Endothelial cell of umbilical vein (primary cell): ENCODE data around the gene TWIST2. TPM values are rescaled to one million over a fixed set of nuclear protein-coding genes. Genes with fewer than 3 reads are reported as not detected.

Source experiments
- BruUV-seq: library from RNA; stranded (reverse); fragments of 400-500 nt; replicated peaks from 2 replicates; lab custom pipeline; 2021; lab: Mats Ljungman, UMichigan
- CTCF ChIA-PET: fragments of 300-600, 350-600 bp; sonication (Branson Sonifier 250); formaldehyde crosslinking; loops from one replicate; lab custom pipeline; 2021; ENCODE audit warnings: antibody characterized with exemption, inconsistent platforms; lab: Charles Lee
- POLR2A ChIA-PET: fragments of 300-600, 350-600 bp; sonication (Branson Sonifier 250); formaldehyde crosslinking; loops from one replicate; lab custom pipeline; 2021; ENCODE audit warnings: antibody characterized with exemption, inconsistent platforms; lab: Charles Lee
- DNase-seq: peaks from one replicate; pipeline ENCODE4 v3.0.0-alpha.2; 2011; ENCODE audit warnings: low read depth, low spot score
- FAIRE-seq: peaks from 2 replicates; lab custom pipeline; 2011; peaks lifted over from hg19 to GRCh38; lab: Jason Lieb, UNC
- H2AFZ ChIP-seq: 2 replicates; pipeline ENCODE4 v1.6.0; 2012; ENCODE audit warnings: low read depth, low read length, control low read depth, inconsistent platforms
- H3K27ac ChIP-seq: 2 replicates; pipeline ENCODE4 v1.5.1; 2011; ENCODE audit warnings: low read depth, mild to moderate bottlenecking, control low read depth, low read length, moderate library complexity; ENCODE audit not compliant: insufficient read depth
- H3K27me3 ChIP-seq, 2 experiments: 2 replicates each; pipeline versions ENCODE4 v1.6.0 to v1.6.1; 2011; ENCODE audit warnings: low read length in 2 of 2, mixed read lengths in 1 of 2; ENCODE audit not compliant: control insufficient read depth in 2 of 2, insufficient read depth in 2 of 2
- H3K36me3 ChIP-seq, 2 experiments: 2 replicates in 1 of 2; 3 replicates in 1 of 2; pipeline ENCODE4 v1.5.1; 2011; ENCODE audit warnings: low read length in 2 of 2, mild to moderate bottlenecking in 1 of 2, moderate library complexity in 1 of 2; ENCODE audit not compliant: control insufficient read depth in 2 of 2, insufficient read depth in 2 of 2; ENCODE audit errors: extremely low read depth in 1 of 2
- H3K4me1 ChIP-seq: 3 replicates; pipeline ENCODE4 v1.5.1; 2011; ENCODE audit warnings: mild to moderate bottlenecking, low read length; ENCODE audit not compliant: control insufficient read depth, insufficient read depth; ENCODE audit errors: extremely low read depth
- H3K4me2 ChIP-seq: 2 replicates; pipeline ENCODE4 v1.6.1; 2011; ENCODE audit warnings: low read length, control low read depth, mixed read lengths; ENCODE audit not compliant: insufficient read depth
- H3K4me3 ChIP-seq, 3 experiments: fragments of 200-600 bp in 1 of 3; sonication (generic), shearing (Covaris generic) in 1 of 3; replicated peaks in 1 of 3; 2 replicates each; pipeline ENCODE4 v1.5.1; 2011 to 2016; ENCODE audit warnings: control low read depth in 3 of 3, low read length in 3 of 3, mild to moderate bottlenecking in 2 of 3, inconsistent platforms in 1 of 3, low read depth in 1 of 3, moderate library complexity in 1 of 3; ENCODE audit not compliant: insufficient read depth in 1 of 3
- H3K79me2 ChIP-seq: 2 replicates; pipeline ENCODE4 v1.6.0; 2012; ENCODE audit warnings: low read length, inconsistent platforms; ENCODE audit not compliant: control insufficient read depth, insufficient read depth
- H3K9ac ChIP-seq: replicated peaks from 2 replicates; pipeline ENCODE3; 2011; ENCODE audit warnings: low read length, control low read depth; ENCODE audit not compliant: insufficient read depth; ENCODE audit errors: extremely low read depth
- H3K9me1 ChIP-seq: replicated peaks from 3 replicates; pipeline ENCODE4 v1.6.0; 2011; ENCODE audit warnings: mild to moderate bottlenecking, low read length; ENCODE audit not compliant: control insufficient read depth, insufficient read depth; ENCODE audit errors: extremely low read depth
- H3K9me3 ChIP-seq: replicated peaks from 2 replicates; pipeline ENCODE4 v1.5.1; 2012; ENCODE audit warnings: low read length, inconsistent platforms; ENCODE audit not compliant: control insufficient read depth, insufficient read depth
- H4K20me1 ChIP-seq: replicated peaks from 2 replicates; pipeline ENCODE3; 2011; ENCODE audit warnings: mild to moderate bottlenecking, low read length; ENCODE audit not compliant: control insufficient read depth, insufficient read depth; ENCODE audit errors: extremely low read depth
- EZH2 ChIP-seq: IDR thresholded peaks from 2 replicates; pipeline ENCODE4 v1.6.1; 2012; ENCODE audit warnings: borderline replicate concordance, low read depth, mild to moderate bottlenecking, moderate library complexity, low read length, inconsistent platforms; ENCODE audit not compliant: severe bottlenecking
- FOS ChIP-seq: IDR thresholded peaks from 2 replicates; pipeline ENCODE4 v1.6.1; 2011; ENCODE audit warnings: mild to moderate bottlenecking, low read length, moderate library complexity, borderline replicate concordance; ENCODE audit not compliant: insufficient read depth
- GATA2 ChIP-seq: IDR thresholded peaks from 2 replicates; pipeline ENCODE4 v1.7.0; 2011; ENCODE audit warnings: low read depth, mild to moderate bottlenecking, moderate library complexity, mixed read lengths, low read length; ENCODE audit not compliant: insufficient read length, insufficient read depth
- JUN ChIP-seq: IDR thresholded peaks from 2 replicates; pipeline ENCODE4 v1.6.1; 2011; ENCODE audit warnings: borderline replicate concordance, low read depth; ENCODE audit not compliant: insufficient read length, insufficient read depth
- MYC ChIP-seq: IDR thresholded peaks from one replicate; pipeline ENCODE4 v1.6.1; 2011; ENCODE audit warnings: mild to moderate bottlenecking, low read depth, low read length
- POLR2A ChIP-seq: IDR thresholded peaks from 2 replicates; pipeline ENCODE4 v1.6.1; 2012; ENCODE audit warnings: low read depth, mild to moderate bottlenecking, control low read depth, low read length
- POLR2AphosphoS5 ChIP-seq: IDR thresholded peaks from 2 replicates; pipeline ENCODE4 v1.6.1; 2012; ENCODE audit warnings: low read depth, mild to moderate bottlenecking, control low read depth, low read length, moderate library complexity; ENCODE audit not compliant: insufficient read depth
- dilution Hi-C: fragments of 300-500 bp; cut with MboI; formaldehyde crosslinking; loops from one replicate; pipeline ENCODE4 v1.15.0; 2019; ENCODE audit warnings: low sequenced_read_pairs; ENCODE audit not compliant: extremely low pct_ligation_motif_present
- intact Hi-C: fragments of 100-400 bp; cut with micrococcal nuclease; formaldehyde crosslinking; loops from one replicate; pipeline ENCODE4 v1.10.0; 2022
- polyA plus RNA-seq, 4 experiments: library from polyadenylated mRNA; depleted of rRNA in 3 of 4; stranded (reverse) in 3 of 4; unstranded in 1 of 4; fragments of >200 nt; gene quantifications; 2 replicates each; pipeline versions ENCODE4 v1.2.1 to v1.2.3, GENCODE V29; 2011 to 2012; ENCODE audit warnings: missing spikeins in 1 of 4
- total RNA-seq: library from RNA; stranded (reverse); gene quantifications from 2 replicates; pipeline ENCODE4 v1.2.3, GENCODE V29; 2021
- TF ChIP-seq, protein P1 (sequence below), 2 donors: IDR thresholded peaks; 1 replicate in 1 of 2; 2 replicates in 1 of 2; pipeline ENCODE4 v1.5.1; 2011; ENCODE audit warnings: low read length in 2 of 2, mild to moderate bottlenecking in 2 of 2, moderate library complexity in 2 of 2, control low read depth in 1 of 2, inconsistent platforms in 1 of 2, low read depth in 1 of 2; ENCODE audit not compliant: insufficient read depth in 1 of 2; ENCODE audit errors: extremely low read depth in 1 of 2
- TF ChIP-seq, protein P2 (sequence below): IDR thresholded peaks from 2 replicates; pipeline ENCODE4 v1.6.1; 2011; ENCODE audit not compliant: insufficient read depth, insufficient read length

Gene TWIST2
- total and polyA plus RNA-seq, 2 donors (not counting 3 experiments of a cell fraction or from before 2014, with no cell fraction given) = 2.3 to 3.4 TPM

DNA sequence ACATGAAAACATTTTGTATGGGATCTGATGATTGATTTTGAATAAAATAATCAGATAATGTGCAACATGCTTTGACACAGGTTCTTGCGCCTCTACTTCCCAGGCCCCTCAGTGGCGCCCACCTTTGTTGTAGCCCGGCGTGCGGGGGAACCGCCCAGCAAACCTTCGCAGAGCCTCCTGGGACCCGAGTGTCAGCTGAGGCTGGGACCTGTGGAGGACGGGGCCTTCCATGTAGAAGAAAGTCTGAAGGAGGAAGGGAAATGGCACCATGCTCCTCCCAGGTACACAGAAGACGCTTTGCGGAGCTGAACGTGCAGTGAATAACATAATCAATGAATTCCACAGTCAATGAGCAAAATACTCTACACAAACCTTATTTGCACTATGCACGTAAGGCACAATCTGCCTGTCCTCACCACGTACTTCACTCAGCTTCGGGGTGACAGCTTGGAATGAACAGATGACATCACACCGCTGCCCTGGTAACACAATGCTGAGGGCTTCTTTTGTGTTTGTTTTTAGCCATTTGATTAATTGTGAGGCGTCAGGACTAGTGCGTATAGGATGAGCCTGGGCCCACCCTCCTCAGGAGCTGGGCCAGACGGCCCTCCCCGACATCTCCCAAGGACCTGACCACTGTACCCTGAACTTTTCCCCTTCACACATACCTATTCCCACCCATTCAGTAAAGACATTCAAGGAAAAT, 78.1 kb downstream of the TWIST2 start:
- no peak for FAIRE-seq
- no peak overlapping the region for H3K9ac ChIP-seq
- H2AFZ ChIP-seq = no peak overlapping the region
- no peak overlapping the region for H3K4me3 ChIP-seq
- TF ChIP-seq FOS (no peak), JUN (no peak), GATA2 (no peak), POLR2AphosphoS5 (no peak), MYC (no peak), EZH2 (no peak), POLR2A (no peak)
- TF ChIP-seq, protein P1, sequence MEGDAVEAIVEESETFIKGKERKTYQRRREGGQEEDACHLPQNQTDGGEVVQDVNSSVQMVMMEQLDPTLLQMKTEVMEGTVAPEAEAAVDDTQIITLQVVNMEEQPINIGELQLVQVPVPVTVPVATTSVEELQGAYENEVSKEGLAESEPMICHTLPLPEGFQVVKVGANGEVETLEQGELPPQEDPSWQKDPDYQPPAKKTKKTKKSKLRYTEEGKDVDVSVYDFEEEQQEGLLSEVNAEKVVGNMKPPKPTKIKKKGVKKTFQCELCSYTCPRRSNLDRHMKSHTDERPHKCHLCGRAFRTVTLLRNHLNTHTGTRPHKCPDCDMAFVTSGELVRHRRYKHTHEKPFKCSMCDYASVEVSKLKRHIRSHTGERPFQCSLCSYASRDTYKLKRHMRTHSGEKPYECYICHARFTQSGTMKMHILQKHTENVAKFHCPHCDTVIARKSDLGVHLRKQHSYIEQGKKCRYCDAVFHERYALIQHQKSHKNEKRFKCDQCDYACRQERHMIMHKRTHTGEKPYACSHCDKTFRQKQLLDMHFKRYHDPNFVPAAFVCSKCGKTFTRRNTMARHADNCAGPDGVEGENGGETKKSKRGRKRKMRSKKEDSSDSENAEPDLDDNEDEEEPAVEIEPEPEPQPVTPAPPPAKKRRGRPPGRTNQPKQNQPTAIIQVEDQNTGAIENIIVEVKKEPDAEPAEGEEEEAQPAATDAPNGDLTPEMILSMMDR (IDR thresholded peaks at IDR 0.05; ENCODE audit: extremely low read depth in 1 of 2, insufficient read depth in 1 of 2, low read depth in 1 of 2, low read length in 2 of 2) = no peak
- TF ChIP-seq, protein P2, sequence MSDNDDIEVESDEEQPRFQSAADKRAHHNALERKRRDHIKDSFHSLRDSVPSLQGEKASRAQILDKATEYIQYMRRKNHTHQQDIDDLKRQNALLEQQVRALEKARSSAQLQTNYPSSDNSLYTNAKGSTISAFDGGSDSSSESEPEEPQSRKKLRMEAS = no peak
- ChIA-PET CTCF (no interaction called here), POLR2A (no interaction called here)
- H3K79me2 ChIP-seq = no peaks in the 10 kb centered on the region
- no peaks in the 10 kb centered on the region for H3K36me3 ChIP-seq
- H3K27ac ChIP-seq = no peak overlapping the region
- DNase-seq = no peak
- BruUV-seq = no TSS peak
- dilution Hi-C loops (no loop called here), intact Hi-C loops (no loop called here)
- no peaks in the 10 kb centered on the region for H4K20me1 ChIP-seq
- H3K9me3 ChIP-seq = no peaks in the 10 kb centered on the region
- peaks cover 1% of the 10 kb centered on the region for H3K9me1 ChIP-seq
- H3K4me1 ChIP-seq = no peaks in the 10 kb centered on the region
- no peak overlapping the region for H3K4me2 ChIP-seq
- H3K27me3 ChIP-seq = no peaks in the 10 kb centered on the region
